Measurements from ENCODE around the gene ATG4A. TPM values are rescaled to one million over a fixed set of nuclear protein-coding genes. Genes with fewer than 3 reads are reported as not detected.

ATG4A gene
- total RNA-seq, 2 donors from 2014 or later: 8.2 to 8.3 TPM

- DNase-seq: no peak
- Mint-ChIP-seq H3K27ac (no peak overlapping the region), H3K4me3 (no peak overlapping the region), H3K27me3 (no peaks in the 10 kb centered on the region), H3K4me1 (peaks cover 5% of the 10 kb centered on the region), H3K36me3 (ENCODE audit: low read depth) (no peaks in the 10 kb centered on the region)
- ATAC-seq: no peak
- no peaks in the 10 kb centered on the region for H3K9me3 ChIP-seq (ENCODE audit: control insufficient read depth, low read length, poor library complexity, severe bottlenecking)
Measured at GRCh38 chrX:108088511-108088910, 3.1 kb upstream of the ATG4A start.

GRCh38 chrX:108090491-108091263 is 901 bp upstream of the ATG4A start:
- no peaks in the 10 kb centered on the region for H3K36me3 Mint-ChIP-seq (ENCODE audit: low read depth)
- H3K27me3 Mint-ChIP-seq: no peaks in the 10 kb centered on the region
- H3K4me1 Mint-ChIP-seq: peaks cover 5% of the 10 kb centered on the region
- no peak overlapping the region for H3K27ac Mint-ChIP-seq
- no peak overlapping the region for H3K4me3 Mint-ChIP-seq
- DNase-seq: no peak
- ATAC-seq: no peak
- no peaks in the 10 kb centered on the region for H3K9me3 ChIP-seq (ENCODE audit: control insufficient read depth, low read length, poor library complexity, severe bottlenecking)

GRCh38 chrX:108091878-108092291 is 307 bp downstream of the ATG4A start:
- Mint-ChIP-seq H3K27me3 (no peaks in the 10 kb centered on the region), H3K27ac (no peak overlapping the region), H3K4me3 (no peak overlapping the region), H3K36me3 (ENCODE audit: low read depth) (no peaks in the 10 kb centered on the region), H3K4me1 (peaks cover 5% of the 10 kb centered on the region)
- no peak for DNase-seq
- ATAC-seq: peak; percentile 18
- H3K9me3 ChIP-seq (ENCODE audit: control insufficient read depth, low read length, poor library complexity, severe bottlenecking): no peaks in the 10 kb centered on the region

GRCh38 chrX:108097380-108097779 is 5.8 kb downstream of the ATG4A start:
- DNase-seq (no peak), ATAC-seq (no peak)
- Mint-ChIP-seq H3K4me1 (peaks cover 7% of the 10 kb centered on the region), H3K27me3 (no peaks in the 10 kb centered on the region), H3K27ac (no peak overlapping the region), H3K4me3 (no peak overlapping the region), H3K36me3 (ENCODE audit: low read depth) (no peaks in the 10 kb centered on the region)
- H3K9me3 ChIP-seq (ENCODE audit: control insufficient read depth, low read length, poor library complexity, severe bottlenecking): no peaks in the 10 kb centered on the region

GRCh38 chrX:108105473-108105872 is 13.9 kb downstream of the ATG4A start:
- Mint-ChIP-seq H3K27ac (no peak overlapping the region), H3K4me3 (no peak overlapping the region), H3K4me1 (peaks cover 8% of the 10 kb centered on the region), H3K27me3 (no peaks in the 10 kb centered on the region), H3K36me3 (ENCODE audit: low read depth) (peaks cover 4% of the 10 kb centered on the region)
- DNase-seq: no peak
- no peaks in the 10 kb centered on the region for H3K9me3 ChIP-seq (ENCODE audit: control insufficient read depth, low read length, poor library complexity, severe bottlenecking)
- no peak for ATAC-seq

GRCh38 chrX:108114541-108114940 is 23.0 kb downstream of the ATG4A start:
- H3K36me3 Mint-ChIP-seq (ENCODE audit: low read depth): no peaks in the 10 kb centered on the region
- no peak overlapping the region for H3K27ac Mint-ChIP-seq
- H3K4me1 Mint-ChIP-seq: peaks cover 4% of the 10 kb centered on the region
- no peak overlapping the region for H3K4me3 Mint-ChIP-seq
- DNase-seq: no peak
- no peaks in the 10 kb centered on the region for H3K27me3 Mint-ChIP-seq
- no peak for ATAC-seq
- no peaks in the 10 kb centered on the region for H3K9me3 ChIP-seq (ENCODE audit: control insufficient read depth, low read length, poor library complexity, severe bottlenecking)

- Mint-ChIP-seq H3K4me3 (no peak overlapping the region), H3K27me3 (no peaks in the 10 kb centered on the region), H3K4me1 (peaks cover 4% of the 10 kb centered on the region), H3K36me3 (ENCODE audit: low read depth) (no peaks in the 10 kb centered on the region), H3K27ac (no peak overlapping the region)
- no peaks in the 10 kb centered on the region for H3K9me3 ChIP-seq (ENCODE audit: control insufficient read depth, low read length, poor library complexity, severe bottlenecking)
- ATAC-seq: no peak
- no peak for DNase-seq
Measured at GRCh38 chrX:108117988-108118387, 26.4 kb downstream of the ATG4A start.

GRCh38 chrX:108121291-108121690 is 29.7 kb downstream of the ATG4A start:
- no peaks in the 10 kb centered on the region for H3K36me3 Mint-ChIP-seq (ENCODE audit: low read depth)
- H3K4me1 Mint-ChIP-seq: peaks cover 6% of the 10 kb centered on the region
- no peaks in the 10 kb centered on the region for H3K27me3 Mint-ChIP-seq
- DNase-seq (no peak), ATAC-seq (no peak)
- H3K27ac Mint-ChIP-seq: no peak overlapping the region
- H3K4me3 Mint-ChIP-seq: no peak overlapping the region
- H3K9me3 ChIP-seq (ENCODE audit: control insufficient read depth, low read length, poor library complexity, severe bottlenecking): no peaks in the 10 kb centered on the region

- H3K9me3 ChIP-seq (ENCODE audit: control insufficient read depth, low read length, poor library complexity, severe bottlenecking): no peaks in the 10 kb centered on the region
- Mint-ChIP-seq H3K4me1 (peaks cover 2% of the 10 kb centered on the region), H3K36me3 (ENCODE audit: low read depth) (no peaks in the 10 kb centered on the region), H3K27me3 (no peaks in the 10 kb centered on the region), H3K4me3 (no peak overlapping the region), H3K27ac (no peak overlapping the region)
- ATAC-seq: no peak
- no peak for DNase-seq
Measured at GRCh38 chrX:108122748-108123147, 31.2 kb downstream of the ATG4A start.

- H3K27ac Mint-ChIP-seq: no peak overlapping the region
- no peaks in the 10 kb centered on the region for H3K36me3 Mint-ChIP-seq (ENCODE audit: low read depth)
- DNase-seq (no peak), ATAC-seq (no peak)
- H3K27me3 Mint-ChIP-seq: no peaks in the 10 kb centered on the region
- H3K4me1 Mint-ChIP-seq: peaks cover 2% of the 10 kb centered on the region
- H3K4me3 Mint-ChIP-seq: no peak overlapping the region
- no peaks in the 10 kb centered on the region for H3K9me3 ChIP-seq (ENCODE audit: control insufficient read depth, low read length, poor library complexity, severe bottlenecking)
Measured at GRCh38 chrX:108123591-108124366, 32.2 kb downstream of the ATG4A start.

GRCh38 chrX:108126661-108127060 is 35.1 kb downstream of the ATG4A start:
- no peaks in the 10 kb centered on the region for H3K9me3 ChIP-seq (ENCODE audit: control insufficient read depth, low read length, poor library complexity, severe bottlenecking)
- no peak overlapping the region for H3K27ac Mint-ChIP-seq
- DNase-seq: no peak
- H3K36me3 Mint-ChIP-seq (ENCODE audit: low read depth): peaks cover 3% of the 10 kb centered on the region
- H3K4me3 Mint-ChIP-seq: no peak overlapping the region
- H3K27me3 Mint-ChIP-seq: no peaks in the 10 kb centered on the region
- H3K4me1 Mint-ChIP-seq: peaks cover 2% of the 10 kb centered on the region
- ATAC-seq: no peak

- H3K27ac Mint-ChIP-seq: no peak overlapping the region
- H3K4me3 Mint-ChIP-seq: no peak overlapping the region
- no peaks in the 10 kb centered on the region for H3K27me3 Mint-ChIP-seq
- DNase-seq (no peak), ATAC-seq (no peak)
- no peaks in the 10 kb centered on the region for H3K9me3 ChIP-seq (ENCODE audit: control insufficient read depth, low read length, poor library complexity, severe bottlenecking)
- peaks cover 2% of the 10 kb centered on the region for H3K4me1 Mint-ChIP-seq
- peaks cover 3% of the 10 kb centered on the region for H3K36me3 Mint-ChIP-seq (ENCODE audit: low read depth)
Measured at GRCh38 chrX:108127152-108127551, 35.6 kb downstream of the ATG4A start.

- H3K36me3 Mint-ChIP-seq (ENCODE audit: low read depth): peaks cover 6% of the 10 kb centered on the region
- H3K27ac Mint-ChIP-seq: no peak overlapping the region
- DNase-seq: no peak
- H3K4me3 Mint-ChIP-seq: no peak overlapping the region
- H3K4me1 Mint-ChIP-seq: no peaks in the 10 kb centered on the region
- no peaks in the 10 kb centered on the region for H3K27me3 Mint-ChIP-seq
- ATAC-seq: no peak
- H3K9me3 ChIP-seq (ENCODE audit: control insufficient read depth, low read length, poor library complexity, severe bottlenecking): no peaks in the 10 kb centered on the region
Measured at GRCh38 chrX:108130889-108131288, 39.3 kb downstream of the ATG4A start.

GRCh38 chrX:108131471-108131870 is 39.9 kb downstream of the ATG4A start:
- H3K9me3 ChIP-seq (ENCODE audit: control insufficient read depth, low read length, poor library complexity, severe bottlenecking): no peaks in the 10 kb centered on the region
- H3K27ac Mint-ChIP-seq: no peak overlapping the region
- H3K27me3 Mint-ChIP-seq: no peaks in the 10 kb centered on the region
- peaks cover 6% of the 10 kb centered on the region for H3K36me3 Mint-ChIP-seq (ENCODE audit: low read depth)
- ATAC-seq (no peak), DNase-seq (no peak)
- H3K4me3 Mint-ChIP-seq: no peak overlapping the region
- H3K4me1 Mint-ChIP-seq: no peaks in the 10 kb centered on the region
